HEK293T (cell line): ENCODE results near the gene WDR1.
A peak's percentile ranks its signal among the peaks of the same experiment; 100 is the strongest.

Experiments
- BHLHE40 ChIP-seq: fragments of 450-650 bp; IDR thresholded peaks from 2 replicates; pipeline ENCODE4 v1.6.1; 2016; ENCODE audit warnings: mild to moderate bottlenecking, moderate library complexity, borderline replicate concordance
- ELF4 ChIP-seq: fragments of 450-650 bp; IDR thresholded peaks from 2 replicates; pipeline ENCODE4 v1.6.1; 2017; ENCODE audit warnings: antibody characterized with exemption
- FOXM1 ChIP-seq: fragments of 450-650 bp; IDR thresholded peaks from 2 replicates; pipeline ENCODE4 v1.6.1; 2017; ENCODE audit warnings: mild to moderate bottlenecking, borderline replicate concordance
- HDGF ChIP-seq: fragments of 450-650 bp; IDR thresholded peaks from 2 replicates; pipeline ENCODE4 v1.6.1; 2017; ENCODE audit warnings: antibody characterized with exemption, borderline replicate concordance
- L3MBTL2 ChIP-seq: fragments of 450-650 bp; conservative IDR thresholded peaks from 2 replicates; pipeline ENCODE4 v1.6.1; 2016; ENCODE audit warnings: mild to moderate bottlenecking
- LEF1 ChIP-seq: fragments of 450-650 bp; IDR thresholded peaks from 2 replicates; pipeline ENCODE4 v1.6.1; 2017; ENCODE audit warnings: mild to moderate bottlenecking, borderline replicate concordance
- NFRKB ChIP-seq: fragments of 450-650 bp; IDR thresholded peaks from 2 replicates; pipeline ENCODE4 v1.6.1; 2016; ENCODE audit warnings: mild to moderate bottlenecking, moderate library complexity
- SUZ12 ChIP-seq: fragments of 450-650 bp; IDR thresholded peaks from 2 replicates; pipeline ENCODE4 v1.6.1; 2016; ENCODE audit warnings: mild to moderate bottlenecking
- TARDBP ChIP-seq: fragments of 450-650 bp; IDR thresholded peaks from 2 replicates; pipeline ENCODE4 v1.6.1; 2016
- ZNF384 ChIP-seq: fragments of 450-650 bp; IDR thresholded peaks from 2 replicates; pipeline ENCODE4 v1.6.1; 2016
- TF ChIP-seq, protein P1 (sequence below): fragments of 450-650 bp; IDR thresholded peaks from 2 replicates; pipeline ENCODE4 v1.6.1; 2016

DNA sequence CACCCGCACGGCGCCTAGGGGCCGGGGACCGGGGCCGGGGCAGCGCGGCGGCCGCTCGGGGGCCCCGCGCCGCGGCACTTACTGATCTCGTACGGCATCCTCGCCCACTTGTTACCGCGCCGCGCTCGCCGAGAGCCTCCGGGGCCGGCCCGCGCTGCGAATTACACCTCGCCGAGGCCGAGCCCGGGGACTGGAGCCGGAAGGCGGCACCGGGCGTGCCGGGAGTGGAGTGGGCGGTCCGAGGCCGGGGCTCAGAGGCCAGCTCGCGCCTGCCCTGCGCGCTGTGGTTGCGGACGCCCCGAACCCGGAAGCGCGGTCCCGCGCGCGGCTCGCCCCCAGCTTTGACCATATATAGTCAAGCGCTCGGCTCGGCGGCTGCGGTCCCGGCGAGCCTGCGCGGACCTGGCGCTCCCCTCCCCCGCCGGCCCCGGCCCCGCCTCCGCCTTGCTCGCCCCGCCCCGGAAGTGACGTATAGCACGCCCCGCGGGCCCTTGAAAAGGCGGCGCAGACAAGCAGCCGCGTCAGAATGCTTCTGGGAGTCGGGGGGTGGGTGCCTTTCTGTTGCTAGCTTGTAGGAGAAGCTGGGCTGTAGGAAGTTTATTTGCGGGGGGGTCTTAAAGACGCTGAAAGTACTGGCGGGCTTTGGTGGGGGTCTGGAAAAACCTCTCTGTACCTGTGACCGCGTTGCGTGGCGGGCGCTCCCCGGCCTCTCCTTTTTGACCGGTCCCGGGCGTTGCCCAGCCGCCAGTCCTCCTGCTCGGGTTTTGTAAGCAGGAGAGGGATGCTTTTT, at the start of gene WDR1:
- no peak for TF ChIP-seq TARDBP
- no peak for TF ChIP-seq ZNF384
- TF ChIP-seq, protein P1, sequence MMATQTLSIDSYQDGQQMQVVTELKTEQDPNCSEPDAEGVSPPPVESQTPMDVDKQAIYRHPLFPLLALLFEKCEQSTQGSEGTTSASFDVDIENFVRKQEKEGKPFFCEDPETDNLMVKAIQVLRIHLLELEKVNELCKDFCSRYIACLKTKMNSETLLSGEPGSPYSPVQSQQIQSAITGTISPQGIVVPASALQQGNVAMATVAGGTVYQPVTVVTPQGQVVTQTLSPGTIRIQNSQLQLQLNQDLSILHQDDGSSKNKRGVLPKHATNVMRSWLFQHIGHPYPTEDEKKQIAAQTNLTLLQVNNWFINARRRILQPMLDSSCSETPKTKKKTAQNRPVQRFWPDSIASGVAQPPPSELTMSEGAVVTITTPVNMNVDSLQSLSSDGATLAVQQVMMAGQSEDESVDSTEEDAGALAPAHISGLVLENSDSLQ = no peak
- no peak for TF ChIP-seq BHLHE40
- 0 out of 2 replicates have a peak, but pooled peaks have one; percentile 35 for TF ChIP-seq ELF4
- no peak for TF ChIP-seq FOXM1
- no peak for TF ChIP-seq LEF1
- TF ChIP-seq SUZ12 = no peak
- TF ChIP-seq HDGF = no peak
- no peak; the same call in 1 of the 2 replicates for TF ChIP-seq L3MBTL2
- TF ChIP-seq NFRKB = no peak
